ENCODE data around the gene MIER2. TPM values are rescaled to one million over a fixed set of nuclear protein-coding genes. Genes with fewer than 3 reads are reported as not detected.
"Not testable (repeated sequence)": the region's sequence is repeated elsewhere in the genome, so short reads cannot be mapped to it uniquely, and the experiment has no call there.

MIER2 gene
- total and polyA plus RNA-seq, 5 donors: 14.7 to 23.1 (median 16.5) TPM

DNA sequence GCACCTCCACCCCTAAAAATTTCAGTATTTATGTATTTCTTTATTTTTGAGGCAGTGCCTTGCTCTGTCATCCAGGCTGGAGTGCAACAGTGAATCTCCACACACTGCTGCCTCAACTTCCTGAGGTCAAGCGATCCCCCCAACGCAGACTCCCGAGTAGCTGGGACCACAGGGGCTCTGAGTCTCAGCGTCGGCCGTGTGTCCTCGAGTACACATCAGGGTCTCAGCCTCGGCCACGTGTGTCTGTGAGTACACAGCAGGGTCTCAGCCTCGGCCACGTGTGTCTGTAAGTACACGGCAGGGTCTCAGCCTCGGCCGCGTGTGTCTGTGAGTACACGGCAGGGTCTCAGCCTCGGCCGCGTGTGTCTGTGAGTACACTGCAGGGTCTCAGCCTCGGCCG, 43.2 kb upstream of the MIER2 start:
- no peak overlapping the region for H3K27ac ChIP-seq (ENCODE audit: low read length)
- WGBS: 88% methylated on average over 21 of the region's 21 CpGs
- DNase-seq (no peak), ATAC-seq (no peak)
- no peak overlapping the region for H3K4me3 ChIP-seq (ENCODE audit: low read length)
- intact Hi-C loops (cut with DNase I): no loop called here
- no peaks in the 10 kb centered on the region for H3K9me3 ChIP-seq (ENCODE audit: control insufficient read depth, low read length)
- no peaks in the 10 kb centered on the region for H3K4me1 ChIP-seq (ENCODE audit: control insufficient read depth, insufficient read depth, low read length)
- no peaks in the 10 kb centered on the region for H3K27me3 ChIP-seq (ENCODE audit: control insufficient read depth, insufficient read depth)

DNA sequence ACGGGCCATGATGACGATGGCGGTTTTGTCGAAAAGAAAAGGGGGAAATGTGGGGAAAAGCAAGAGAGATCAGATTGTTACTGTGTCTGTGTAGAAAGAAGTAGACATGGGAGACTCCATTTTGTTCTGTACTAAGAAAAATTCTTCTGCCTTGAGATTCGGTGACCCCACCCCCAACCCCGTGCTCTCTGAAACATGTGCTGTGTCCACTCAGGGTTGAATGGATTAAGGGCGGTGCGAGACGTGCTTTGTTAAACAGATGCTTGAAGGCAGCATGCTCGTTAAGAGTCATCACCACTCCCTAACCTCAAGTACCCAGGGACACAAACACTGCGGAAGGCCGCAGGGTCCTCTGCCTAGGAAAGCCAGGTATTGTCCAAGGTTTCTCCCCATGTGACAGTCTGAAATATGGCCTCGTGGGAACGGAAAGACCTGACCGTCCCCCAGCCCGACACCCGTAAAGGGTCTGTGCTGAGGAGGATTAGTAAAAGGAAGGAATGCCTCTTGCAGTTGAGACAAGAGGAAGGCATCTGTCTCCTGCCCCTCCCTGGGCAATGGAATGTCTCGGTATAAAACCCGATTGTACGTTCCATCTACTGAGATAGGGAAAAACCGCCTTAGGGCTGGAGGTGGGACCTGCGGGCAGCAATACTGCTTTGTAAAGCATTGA, 42.2 kb upstream of the MIER2 start:
- ATAC-seq; H3K4me1 ChIP-seq (ENCODE audit: control insufficient read depth, insufficient read depth, low read length); H3K27ac ChIP-seq (ENCODE audit: low read length); intact Hi-C loops (cut with DNase I); H3K4me3 ChIP-seq (ENCODE audit: low read length); DNase-seq; H3K9me3 ChIP-seq (ENCODE audit: control insufficient read depth, low read length); H3K27me3 ChIP-seq (ENCODE audit: control insufficient read depth, insufficient read depth): not testable (repeated sequence)
- WGBS: 25% methylated on average over 6 of the region's 22 CpGs

DNA sequence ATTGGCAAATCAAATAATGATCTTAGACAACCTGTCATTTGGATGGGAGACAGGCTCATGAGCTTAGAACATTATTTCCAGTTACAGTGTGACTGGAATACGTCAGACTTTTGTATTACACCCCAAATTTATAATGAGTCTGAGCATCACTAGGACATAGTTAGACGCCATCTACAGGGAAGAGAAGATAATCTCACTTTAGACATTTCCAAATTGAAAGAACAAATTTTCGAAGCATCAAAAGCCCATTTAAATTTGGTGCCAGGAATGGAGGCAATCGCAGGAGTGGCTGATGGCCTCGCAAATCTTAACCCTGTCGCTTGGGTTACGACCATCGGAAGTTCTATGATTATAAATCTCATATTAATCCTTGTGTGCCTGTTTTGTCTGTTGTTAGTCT, 41.6 kb upstream of the MIER2 start:
- DNase-seq; H3K9me3 ChIP-seq (ENCODE audit: control insufficient read depth, low read length); H3K4me1 ChIP-seq (ENCODE audit: control insufficient read depth, insufficient read depth, low read length); intact Hi-C loops (cut with DNase I); H3K27me3 ChIP-seq (ENCODE audit: control insufficient read depth, insufficient read depth); H3K27ac ChIP-seq (ENCODE audit: low read length); ATAC-seq; H3K4me3 ChIP-seq (ENCODE audit: low read length): not testable (repeated sequence)
- WGBS: 54% methylated on average over 8 of the region's 8 CpGs

DNA sequence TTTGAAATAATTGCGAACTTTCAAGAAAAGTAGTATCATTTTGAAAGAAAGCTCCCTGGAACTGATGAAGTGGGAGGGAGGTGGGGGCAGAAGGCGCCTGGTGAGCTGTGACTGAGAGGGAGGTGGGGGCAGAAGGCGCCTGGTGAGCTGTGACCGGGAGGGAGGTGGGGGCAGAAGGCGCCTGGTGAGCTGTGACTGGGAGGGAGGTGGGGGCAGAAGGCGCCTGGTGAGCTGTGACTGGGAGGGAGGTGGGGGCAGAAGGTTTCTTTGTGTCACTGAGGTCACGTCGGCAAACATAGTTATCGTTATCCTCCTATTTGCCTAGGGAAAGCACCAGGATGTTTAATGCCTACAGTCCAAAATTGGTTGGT, 40.2 kb upstream of the MIER2 start:
- intact Hi-C loops (cut with DNase I): no loop called here
- H3K9me3 ChIP-seq (ENCODE audit: control insufficient read depth, low read length): no peaks in the 10 kb centered on the region
- no peaks in the 10 kb centered on the region for H3K27me3 ChIP-seq (ENCODE audit: control insufficient read depth, insufficient read depth)
- no peaks in the 10 kb centered on the region for H3K4me1 ChIP-seq (ENCODE audit: control insufficient read depth, insufficient read depth, low read length)
- H3K27ac ChIP-seq (ENCODE audit: low read length): no peak overlapping the region
- ATAC-seq (no peak), DNase-seq (no peak)
- no peak overlapping the region for H3K4me3 ChIP-seq (ENCODE audit: low read length)
- 61% methylated on average over 9 of the region's 9 CpGs for WGBS

DNA sequence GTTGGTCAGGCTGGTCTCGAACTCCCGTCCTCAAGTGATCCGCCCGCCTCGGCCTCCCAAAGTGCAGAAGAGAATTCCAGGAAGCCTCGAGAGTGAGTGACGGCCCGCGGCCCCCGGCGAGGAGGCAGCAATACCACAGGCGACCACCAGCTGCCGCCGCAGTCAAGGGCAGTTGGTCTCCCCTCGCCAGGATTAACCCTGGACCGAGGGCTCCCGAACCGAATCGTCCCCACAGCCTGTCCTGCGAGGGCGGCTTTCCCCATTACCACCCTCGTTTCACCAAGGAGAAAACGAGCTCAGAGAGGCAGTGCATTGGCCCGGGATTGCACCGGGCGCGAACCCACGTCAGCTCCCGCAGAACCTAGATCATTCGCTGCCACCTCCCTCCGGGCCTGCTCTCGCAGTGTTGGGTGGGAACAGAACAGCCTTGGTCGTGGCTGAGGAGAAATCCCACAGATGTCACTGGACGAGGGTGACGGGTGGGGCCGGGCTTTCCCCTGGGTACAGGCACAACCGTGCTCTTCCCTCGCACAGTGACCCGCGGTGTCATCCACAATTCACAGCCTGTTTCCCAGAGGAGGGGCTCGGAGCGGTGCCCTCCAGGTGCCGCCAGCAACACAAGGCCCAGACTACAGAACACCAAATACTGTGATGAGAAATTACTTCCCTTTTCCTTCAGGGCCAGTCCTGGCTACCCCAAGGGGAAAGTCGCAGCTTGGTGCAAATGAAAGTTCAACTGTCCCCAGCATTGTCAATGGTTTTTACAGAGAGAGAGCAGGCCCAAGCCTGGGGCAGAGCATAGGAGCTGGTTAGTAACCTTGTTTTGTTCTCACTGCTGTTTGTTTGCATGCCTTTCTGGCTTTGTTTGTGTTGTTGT, 39.6 kb upstream of the MIER2 start:
- ATAC-seq (peak; percentile 76 to 90), DNase-seq (peak in 2 of 3 donors; percentile 73 to 75)
- Histone ChIP-seq H3K27ac (ENCODE audit: low read length) (no peak overlapping the region), H3K27me3 (ENCODE audit: control insufficient read depth, insufficient read depth) (no peaks in the 10 kb centered on the region), H3K4me1 (ENCODE audit: control insufficient read depth, insufficient read depth, low read length) (no peaks in the 10 kb centered on the region), H3K9me3 (ENCODE audit: control insufficient read depth, low read length) (no peaks in the 10 kb centered on the region), H3K4me3 (ENCODE audit: low read length) (no peak overlapping the region)
- WGBS: 28% methylated on average over 44 of the region's 44 CpGs
- intact Hi-C loops (cut with DNase I): no loop called here

DNA sequence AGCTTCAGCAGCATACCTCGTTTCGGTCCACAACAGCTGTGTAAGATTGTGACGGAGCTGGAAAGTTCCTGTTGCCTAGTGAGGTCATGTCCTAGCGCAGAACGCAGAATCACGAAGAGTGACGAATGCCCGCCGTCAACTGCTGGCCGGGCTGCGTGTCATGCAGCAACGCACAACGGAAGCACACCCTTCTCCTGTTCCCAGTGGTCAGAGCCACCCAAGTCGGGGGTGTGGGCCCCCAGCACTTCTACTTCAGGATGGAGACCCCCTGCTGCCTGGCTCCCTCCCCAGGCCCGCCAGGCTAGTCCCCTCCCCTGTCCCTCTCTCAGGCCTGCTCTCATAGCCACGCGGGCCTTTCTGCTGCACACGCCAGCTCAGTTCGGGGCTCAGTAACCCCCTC, 38.4 kb upstream of the MIER2 start:
- intact Hi-C loops (cut with DNase I): no loop called here
- Histone ChIP-seq H3K4me1 (ENCODE audit: control insufficient read depth, insufficient read depth, low read length) (no peaks in the 10 kb centered on the region), H3K4me3 (ENCODE audit: low read length) (no peak overlapping the region), H3K9me3 (ENCODE audit: control insufficient read depth, low read length) (no peaks in the 10 kb centered on the region), H3K27ac (ENCODE audit: low read length) (no peak overlapping the region), H3K27me3 (ENCODE audit: control insufficient read depth, insufficient read depth) (no peaks in the 10 kb centered on the region)
- WGBS: 84% methylated on average over 19 of the region's 19 CpGs
- no peak for DNase-seq
- no peak for ATAC-seq

DNA sequence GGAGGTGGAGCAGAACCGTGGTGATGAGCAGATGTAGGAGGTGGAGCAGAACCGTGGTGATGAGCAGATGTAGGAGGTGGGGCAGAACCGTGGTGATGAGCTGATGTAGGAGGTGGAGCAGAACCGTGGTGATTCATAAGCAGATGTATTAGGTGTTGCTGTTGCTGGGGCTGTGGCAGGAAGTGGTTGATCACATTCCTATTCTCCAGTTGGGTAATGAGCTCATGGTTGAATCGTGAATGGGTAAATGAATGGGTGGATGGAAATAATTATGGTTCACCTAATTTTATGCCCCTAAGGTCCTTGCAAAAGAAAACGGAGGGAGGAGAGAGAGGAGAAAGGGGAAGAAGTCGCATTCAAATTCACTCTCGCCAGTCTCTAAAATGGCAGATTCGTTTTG, 38.0 kb upstream of the MIER2 start:
- ATAC-seq; H3K27me3 ChIP-seq (ENCODE audit: control insufficient read depth, insufficient read depth); intact Hi-C loops (cut with DNase I); H3K4me3 ChIP-seq (ENCODE audit: low read length); DNase-seq; H3K4me1 ChIP-seq (ENCODE audit: control insufficient read depth, insufficient read depth, low read length); H3K9me3 ChIP-seq (ENCODE audit: control insufficient read depth, low read length); H3K27ac ChIP-seq (ENCODE audit: low read length): not testable (repeated sequence)
- 69% methylated on average over 8 of the region's 9 CpGs for WGBS

DNA sequence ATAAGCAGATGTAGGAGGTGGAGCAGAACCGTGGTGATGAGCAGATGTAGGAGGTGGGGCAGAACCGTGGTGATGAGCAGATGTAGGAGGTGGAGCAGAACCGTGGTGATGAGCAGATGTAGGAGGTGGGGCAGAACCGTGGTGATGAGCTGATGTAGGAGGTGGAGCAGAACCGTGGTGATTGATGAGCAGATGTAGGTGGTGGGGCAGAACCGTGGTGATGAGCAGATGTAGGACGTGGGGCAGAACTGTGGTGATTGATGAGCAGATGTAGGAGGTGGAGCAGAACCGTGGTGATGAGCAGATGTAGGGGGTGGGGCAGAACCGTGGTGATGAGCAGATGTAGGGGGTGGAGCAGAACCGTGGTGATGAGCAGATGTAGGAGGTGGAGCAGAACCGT, 37.3 kb upstream of the MIER2 start:
- H3K27ac ChIP-seq (ENCODE audit: low read length); H3K9me3 ChIP-seq (ENCODE audit: control insufficient read depth, low read length); H3K27me3 ChIP-seq (ENCODE audit: control insufficient read depth, insufficient read depth); H3K4me1 ChIP-seq (ENCODE audit: control insufficient read depth, insufficient read depth, low read length); intact Hi-C loops (cut with DNase I); ATAC-seq; DNase-seq; H3K4me3 ChIP-seq (ENCODE audit: low read length): not testable (repeated sequence)
- WGBS: 74% methylated on average over 11 of the region's 11 CpGs

DNA sequence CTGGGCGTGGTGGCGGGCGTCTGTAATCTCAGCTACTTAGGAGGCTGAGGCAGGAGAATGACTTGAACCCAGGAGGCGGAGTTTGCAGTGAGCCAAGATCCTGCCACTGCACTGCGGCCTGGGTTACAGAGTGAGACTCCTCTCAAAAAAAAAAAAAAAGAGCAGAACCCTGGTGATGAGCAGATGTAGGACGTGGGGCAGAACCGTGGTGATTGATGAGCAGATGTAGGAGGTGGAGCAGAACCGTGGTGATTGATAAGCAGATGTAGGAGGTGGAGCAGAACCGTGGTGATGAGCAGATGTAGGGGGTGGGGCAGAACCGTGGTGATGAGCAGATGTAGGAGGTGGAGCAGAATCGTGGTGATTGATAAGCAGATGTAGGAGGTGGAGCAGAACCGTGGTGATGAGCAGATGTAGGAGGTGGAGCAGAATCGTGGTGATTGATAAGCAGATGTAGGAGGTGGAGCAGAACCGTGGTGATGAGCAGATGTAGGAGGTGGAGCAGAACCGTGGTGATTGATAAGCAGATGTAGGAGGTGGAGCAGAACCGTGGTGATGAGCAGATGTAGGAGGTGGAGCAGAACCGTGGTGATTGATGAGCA, 36.1 kb upstream of the MIER2 start:
- 67% methylated on average over 14 of the region's 17 CpGs for WGBS
- H3K9me3 ChIP-seq (ENCODE audit: control insufficient read depth, low read length); intact Hi-C loops (cut with DNase I); H3K27ac ChIP-seq (ENCODE audit: low read length); ATAC-seq; H3K4me3 ChIP-seq (ENCODE audit: low read length); H3K4me1 ChIP-seq (ENCODE audit: control insufficient read depth, insufficient read depth, low read length); H3K27me3 ChIP-seq (ENCODE audit: control insufficient read depth, insufficient read depth); DNase-seq: not testable (repeated sequence)

DNA sequence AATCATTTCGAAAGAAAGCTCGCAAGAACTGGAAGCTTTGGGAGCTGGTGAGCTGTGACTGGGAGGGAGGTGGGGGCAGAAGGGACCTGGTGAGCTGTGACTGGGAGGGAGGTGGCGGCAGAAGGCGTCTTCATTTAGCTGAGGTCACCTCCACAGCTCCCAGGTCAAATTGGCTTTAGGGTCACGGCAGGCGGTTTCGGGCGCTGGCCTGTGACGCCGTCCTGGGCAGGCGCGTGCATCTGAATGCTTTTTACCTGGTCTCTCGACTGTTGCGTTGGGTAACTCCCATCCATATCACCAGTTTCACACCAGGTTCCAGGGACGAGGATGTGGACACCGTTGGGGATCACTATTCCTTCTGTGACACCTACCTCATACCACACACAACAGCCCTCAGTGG, 35.2 kb upstream of the MIER2 start:
- Histone ChIP-seq H3K27me3 (ENCODE audit: control insufficient read depth, insufficient read depth) (no peaks in the 10 kb centered on the region), H3K4me1 (ENCODE audit: control insufficient read depth, insufficient read depth, low read length) (no peaks in the 10 kb centered on the region), H3K9me3 (ENCODE audit: control insufficient read depth, low read length) (no peaks in the 10 kb centered on the region), H3K4me3 (ENCODE audit: low read length) (no peak overlapping the region), H3K27ac (ENCODE audit: low read length) (no peak overlapping the region)
- ATAC-seq (no peak), DNase-seq (no peak)
- intact Hi-C loops (cut with DNase I): no loop called here
- 91% methylated on average over 16 of the region's 16 CpGs for WGBS

DNA sequence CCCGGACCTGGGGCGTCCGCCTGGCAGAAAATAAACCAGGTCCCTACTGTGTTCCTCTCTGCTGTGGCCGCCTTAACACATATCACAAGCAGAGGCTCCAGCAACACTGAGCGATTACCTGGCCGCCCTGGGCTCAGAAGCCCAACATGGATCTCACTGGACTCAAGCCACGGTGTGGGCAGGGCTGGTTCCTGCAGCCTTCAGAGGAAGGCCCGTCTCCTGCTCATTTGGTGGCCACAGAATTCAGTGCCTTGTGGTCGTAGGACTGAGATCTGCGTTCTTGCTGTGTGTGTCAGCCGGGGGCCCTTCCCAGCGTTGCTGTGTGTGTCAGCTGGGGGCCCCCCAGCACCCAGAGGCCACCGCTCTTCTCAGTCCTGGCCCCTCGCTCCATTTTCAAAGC, 34.1 kb upstream of the MIER2 start:
- no peak for DNase-seq
- intact Hi-C loops (cut with DNase I): no loop called here

More for the DNA sequence above, 34.1 kb upstream of the MIER2 start:
- Histone ChIP-seq H3K27me3 (ENCODE audit: control insufficient read depth, insufficient read depth) (no peaks in the 10 kb centered on the region), H3K4me3 (ENCODE audit: low read length) (no peak overlapping the region), H3K27ac (ENCODE audit: low read length) (no peak overlapping the region), H3K4me1 (ENCODE audit: control insufficient read depth, insufficient read depth, low read length) (no peaks in the 10 kb centered on the region), H3K9me3 (ENCODE audit: control insufficient read depth, low read length) (no peaks in the 10 kb centered on the region)
- 87% methylated on average over 14 of the region's 14 CpGs for WGBS
- no peak for ATAC-seq
